ENCODE measurements around the gene RASSF1. TPM values are rescaled to one million over a fixed set of nuclear protein-coding genes. Genes with fewer than 3 reads are reported as not detected.

Gene RASSF1
- total RNA-seq, 4 donors from 2014 or later, result 33.9 to 63.3 (median 39.7) TPM

Other genes with a start within 250 kb of the RASSF1 start
- gene SEMA3F, start 185.5 kb downstream of the RASSF1 start, total RNA-seq, result 100 to 1,000 TPM; 123 to 188 (median 130) TPM
- gene GNAT1, start 149.2 kb downstream of the RASSF1 start, total RNA-seq, result under 1 TPM in 1 of 4 donors, not detected in 3; 0.64 TPM
- 1 to 10 TPM in 2 of 4 donors, under 1 TPM in 2; 0.25 to 2.2 (median 1.00) TPM for gene SLC38A3, start 135.6 kb downstream of the RASSF1 start, total RNA-seq
- gene GNAI2, start 104.6 kb downstream of the RASSF1 start, total RNA-seq, result 10 to 100 TPM; 70.9 to 91.3 (median 76.7) TPM
- gene SEMA3B, start 71.7 kb downstream of the RASSF1 start, total RNA-seq, result 1 to 10 TPM; 2.9 to 5.2 (median 4.1) TPM
- gene LSMEM2, start 61.7 kb downstream of the RASSF1 start, total RNA-seq, result under 1 TPM in 1 of 4 donors, not detected in 3; 0.30 TPM
- gene IFRD2, start 48.4 kb downstream of the RASSF1 start, total RNA-seq, result 10 to 100 TPM; 56.3 to 84.9 (median 75.2) TPM
- gene HYAL3, start 41.4 kb downstream of the RASSF1 start, total RNA-seq, result 1 to 10 TPM; 2.5 to 7.8 (median 6.1) TPM
- 10 to 100 TPM; 19.5 to 23.4 (median 20.3) TPM for gene NAA80, start 41.4 kb downstream of the RASSF1 start, total RNA-seq
- gene HYAL1, start 37.3 kb downstream of the RASSF1 start, total RNA-seq, result 10 to 100 TPM; 19.5 to 31.0 (median 27.4) TPM
- gene HYAL2, start 18.1 kb downstream of the RASSF1 start, total RNA-seq, result 10 to 100 TPM; 47.7 to 87.0 (median 80.3) TPM
- gene TUSC2, start 12.6 kb downstream of the RASSF1 start, total RNA-seq, result 10 to 100 TPM; 12.8 to 21.7 (median 17.4) TPM
- 1 to 10 TPM in 3 of 4 donors, not detected in 1; 1.6 to 4.7 (median 1.9) TPM for gene ZMYND10, start 4.9 kb upstream of the RASSF1 start, total RNA-seq
- gene NPRL2, start 9.9 kb upstream of the RASSF1 start, total RNA-seq, result 10 to 100 TPM; 16.5 to 35.6 (median 26.0) TPM
- 10 to 100 TPM; 12.8 to 29.8 (median 17.9) TPM for gene CYB561D2, start 10.0 kb upstream of the RASSF1 start, total RNA-seq
- 10 to 100 TPM; 60.7 to 85.3 (median 70.2) TPM for gene TMEM115, start 18.7 kb upstream of the RASSF1 start, total RNA-seq
- 1 to 10 TPM; 1.4 to 5.6 (median 1.7) TPM for gene CACNA2D2, start 162.8 kb upstream of the RASSF1 start, total RNA-seq
- 1 to 10 TPM; 1.3 to 3.7 (median 2.2) TPM for gene C3orf18, start 226.9 kb upstream of the RASSF1 start, total RNA-seq
- gene HEMK1, start 228.7 kb upstream of the RASSF1 start, total RNA-seq, result 10 to 100 TPM in 1 of 4 donors, 1 to 10 TPM in 3; 3.8 to 10.6 (median 8.4) TPM

Measured in suprapubic skin (tissue), 4 donors.